B cell (primary cell): Measurements from ENCODE around the gene RPP40. TPM values are rescaled to one million over a fixed set of nuclear protein-coding genes. Genes with fewer than 3 reads are reported as not detected.

Experiments
- ATAC-seq: fragments of 200-7000 bp; cut with Tn5 transposase; one replicate; pipeline ENCODE4 v1.10.0; 2021; ENCODE audit warnings: low read depth, mild to moderate bottlenecking, moderate number of reproducible peaks, moderate library complexity
- CTCF ChIA-PET: fragments of 350-600 bp; sonication (Branson Sonifier 250); formaldehyde crosslinking; loops from one replicate; lab custom pipeline; 2021; ENCODE audit warnings: antibody characterized with exemption, inconsistent platforms; lab: Charles Lee
- POLR2A ChIA-PET: fragments of 350-600 bp; sonication (Branson Sonifier 250); formaldehyde crosslinking; loops from one replicate; lab custom pipeline; 2021; ENCODE audit warnings: antibody characterized with exemption; lab: Charles Lee
- DNase-seq: peaks from one replicate; pipeline ENCODE4 v3.0.0; 2013
- H2AFZ ChIP-seq: 2 replicates; pipeline ENCODE4 v1.6.1; 2012; ENCODE audit warnings: mild to moderate bottlenecking, low read depth, low read length; ENCODE audit not compliant: insufficient read depth, poor library complexity, severe bottlenecking
- H3K27ac ChIP-seq, 2 donors: 1 replicate in 1 of 2; 2 replicates in 1 of 2; pipeline ENCODE4 v1.5.1; 2012 to 2013; ENCODE audit warnings: low read length in 2 of 2, mild to moderate bottlenecking in 2 of 2, moderate library complexity in 1 of 2
- H3K27me3 ChIP-seq, 4 experiments: fragments of 200-600 bp in 1 of 4; sonication (generic) in 1 of 4; replicated peaks in 1 of 4; 1 replicate in 2 of 4; 2 replicates in 2 of 4; pipeline versions ENCODE4 v1.6.1 to v1.7.0; 2013 to 2016; ENCODE audit warnings: low read length in 3 of 4, mild to moderate bottlenecking in 2 of 4, mixed read lengths in 1 of 4, moderate library complexity in 1 of 4; ENCODE audit not compliant: insufficient read depth in 4 of 4, control insufficient read depth in 3 of 4; ENCODE audit errors: control extremely low read depth in 1 of 4
- H3K36me3 ChIP-seq, 2 experiments: replicated peaks in 1 of 2; 1 replicate in 1 of 2; 2 replicates in 1 of 2; pipeline versions ENCODE4 v1.6.1 to v1.7.1; 2013; ENCODE audit warnings: low read length in 1 of 2; ENCODE audit not compliant: insufficient read depth in 2 of 2, control insufficient read depth in 1 of 2; ENCODE audit errors: control extremely low read depth in 1 of 2, extremely low read depth in 1 of 2
- H3K4me1 ChIP-seq, 2 donors: fragments of 200-600 bp in 1 of 2; sonication (generic) in 1 of 2; 1 replicate in 1 of 2; 2 replicates in 1 of 2; pipeline versions ENCODE4 v1.5.1 to v1.6.1; 2013 to 2017; ENCODE audit warnings: low read length in 2 of 2; ENCODE audit not compliant: control insufficient read depth in 2 of 2, insufficient read depth in 2 of 2
- H3K4me2 ChIP-seq: replicated peaks from 2 replicates; pipeline ENCODE3; 2012; ENCODE audit warnings: mild to moderate bottlenecking, low read depth, low read length; ENCODE audit not compliant: poor library complexity, severe bottlenecking
- H3K4me3 ChIP-seq, 5 experiments: fragments of 200-600 bp in 1 of 5; sonication (generic) in 1 of 5; 1 replicate in 3 of 5; 2 replicates in 2 of 5; pipeline versions ENCODE4 v1.5.1 to v1.7.0; 2011 to 2016; ENCODE audit warnings: low read length in 4 of 5, mild to moderate bottlenecking in 4 of 5, low read depth in 2 of 5, control low read depth in 1 of 5, moderate library complexity in 1 of 5; ENCODE audit not compliant: insufficient read depth in 1 of 5; ENCODE audit errors: control extremely low read depth in 1 of 5, extremely low read depth in 1 of 5
- H3K79me2 ChIP-seq: fragments of 200-600 bp; sonication (generic); one replicate; pipeline ENCODE4 v1.6.0; 2016; ENCODE audit warnings: low read length; ENCODE audit not compliant: control insufficient read depth, insufficient read depth
- H3K9ac ChIP-seq: fragments of 200-600 bp; sonication (generic); 2 replicates; pipeline ENCODE4 v1.6.1; 2017; ENCODE audit warnings: mild to moderate bottlenecking, low read length, moderate library complexity
- H3K9me3 ChIP-seq, 3 donors: one replicate each; pipeline versions ENCODE4 v1.6.1 to v1.7.1; 2013; ENCODE audit warnings: low read length in 2 of 3; ENCODE audit not compliant: control insufficient read depth in 2 of 3, insufficient read depth in 1 of 3; ENCODE audit errors: control extremely low read depth in 1 of 3
- H4K20me1 ChIP-seq: 2 replicates; pipeline ENCODE4 v1.6.0; 2012; ENCODE audit warnings: mild to moderate bottlenecking, low read length; ENCODE audit not compliant: insufficient read depth, control insufficient read depth, poor library complexity, severe bottlenecking
- H3K27ac Mint-ChIP-seq: one replicate; pipeline ENCODE4 v1.8.0; 2021; ENCODE audit warnings: mixed read lengths
- H3K27me3 Mint-ChIP-seq: one replicate; pipeline ENCODE4 v1.8.0; 2021; ENCODE audit warnings: mixed read lengths
- H3K4me1 Mint-ChIP-seq: one replicate; pipeline ENCODE4 v1.8.0; 2021; ENCODE audit warnings: mixed read lengths
- H3K4me3 Mint-ChIP-seq: one replicate; pipeline ENCODE4 v1.8.0; 2021; ENCODE audit warnings: mixed read lengths
- H3K9me3 Mint-ChIP-seq: one replicate; pipeline ENCODE4 v1.8.0; 2022; ENCODE audit warnings: mixed read lengths; ENCODE audit not compliant: insufficient read depth
- CTCF ChIP-seq: fragments of 200-600 bp; IDR thresholded peaks from one replicate; pipeline ENCODE4 v1.8.0; 2022; ENCODE audit warnings: antibody characterized with exemption, mild to moderate bottlenecking
- EZH2 ChIP-seq: IDR thresholded peaks from 2 replicates; pipeline ENCODE4 v1.6.1; 2012; ENCODE audit warnings: borderline replicate concordance, low read depth, mild to moderate bottlenecking, moderate library complexity, low read length; ENCODE audit not compliant: insufficient read depth, poor library complexity, severe bottlenecking
- WGBS: methylation state at CpG from one replicate; pipeline ENCODE4 v1.1.5; 2013; ENCODE audit warnings: missing lambda C conversion rate; ENCODE audit not compliant: insufficient coverage; 5-methylcytosine and 5-hydroxymethylcytosine counted together
- intact Hi-C: fragments of 100-400 bp; cut with micrococcal nuclease; formaldehyde crosslinking; loops from one replicate; pipeline ENCODE4 v1.10.0; 2022
- polyA plus RNA-seq: library from polyadenylated mRNA; depleted of rRNA; stranded (reverse); fragments of >200 nt; gene quantifications from 2 replicates; pipeline ENCODE4 v1.2.3, GENCODE V29; 2012
- total RNA-seq, 2 donors: library from RNA; stranded (reverse); fragments of 120-200 nt in 1 of 2; gene quantifications; 1 replicate in 1 of 2; 2 replicates in 1 of 2; pipeline versions ENCODE4 v1.2.3 to v1.2.4, GENCODE V29; 2013 to 2022

The RPP40 gene
- total and polyA plus RNA-seq, 2 donors (not counting 1 experiment from before 2014, with no cell fraction given), result 2.7 to 3.8 TPM

- H3K36me3 ChIP-seq, result no peaks in the 10 kb centered on the region
- DNase-seq, result no peak
- Mint-ChIP-seq H3K9me3 (peaks cover 3% of the 10 kb centered on the region), H3K27ac (no peak overlapping the region), H3K4me1 (no peaks in the 10 kb centered on the region), H3K27me3 (no peaks in the 10 kb centered on the region), H3K4me3 (no peak overlapping the region)
- no peak overlapping the region for H2AFZ ChIP-seq
- H4K20me1 ChIP-seq, result no peaks in the 10 kb centered on the region
- intact Hi-C loops, result no loop called here
- ChIA-PET POLR2A (no interaction called here), CTCF (no interaction called here)
- H3K27ac ChIP-seq, result no peak overlapping the region
- no peaks in the 10 kb centered on the region for H3K27me3 ChIP-seq
- WGBS, result no CpG with 5 or more reads among the region's 1 CpG
- H3K4me1 ChIP-seq, result no peaks in the 10 kb centered on the region
- no peak overlapping the region for H3K4me3 ChIP-seq
- TF ChIP-seq CTCF, result no peak
- H3K9ac ChIP-seq, result no peak overlapping the region
- H3K4me2 ChIP-seq, result no peak overlapping the region
- H3K79me2 ChIP-seq, result no peaks in the 10 kb centered on the region
- no peak for ATAC-seq
- H3K9me3 ChIP-seq, result peaks cover 0 to 4% (median 0%) of the 10 kb centered on the region in 3 donors
Observed at GRCh38 chr6:5014072-5014561, 10.3 kb upstream of the RPP40 start.

- TF ChIP-seq CTCF (no peak), EZH2 (no peak)
- H3K9me3 ChIP-seq, result peaks cover 0 to 4% (median 0%) of the 10 kb centered on the region in 3 donors
Observed at GRCh38 chr6:5012519-5012918, 8.7 kb upstream of the RPP40 start.

More at GRCh38 chr6:5012519-5012918, 8.7 kb upstream of the RPP40 start:
- DNase-seq (no peak), ATAC-seq (no peak)
- Mint-ChIP-seq H3K4me3 (no peak overlapping the region), H3K9me3 (peaks cover 3% of the 10 kb centered on the region), H3K27ac (no peak overlapping the region), H3K4me1 (no peaks in the 10 kb centered on the region), H3K27me3 (no peaks in the 10 kb centered on the region)
- Histone ChIP-seq H3K4me2 (no peak overlapping the region), H3K36me3 (no peaks in the 10 kb centered on the region), H4K20me1 (no peaks in the 10 kb centered on the region), H3K27ac (no peak overlapping the region), H2AFZ (no peak overlapping the region), H3K4me3 (no peak overlapping the region), H3K4me1 (no peaks in the 10 kb centered on the region), H3K27me3 (no peaks in the 10 kb centered on the region), H3K79me2 (no peaks in the 10 kb centered on the region), H3K9ac (no peak overlapping the region)
- ChIA-PET CTCF (no interaction called here), POLR2A (no interaction called here)
- intact Hi-C loops, result no loop called here
- no CpG with 5 or more reads among the region's 2 CpGs for WGBS
